Lung (tissue), 12 donors: Measurements from ENCODE around the gene FGFR2. TPM values are rescaled to one million over a fixed set of nuclear protein-coding genes. Genes with fewer than 3 reads are reported as not detected.

ENCODE experiments used
- ATAC-seq: fragments of 200-7000 bp; cut with Tn5 transposase; one replicate; pipeline ENCODE4 v1.9.1; 2020; ENCODE audit warnings: moderate number of reproducible peaks; ENCODE audit not compliant: insufficient read depth, low FRiP score
- DNase-seq, 3 donors: peaks; one replicate each; pipeline ENCODE4 v3.0.0-alpha.2; 2013 to 2017
- H3K27ac ChIP-seq, 2 donors: one replicate each; pipeline ENCODE4 v1.5.1; 2013; ENCODE audit warnings: mild to moderate bottlenecking in 2 of 2, moderate library complexity in 2 of 2, control low read depth in 1 of 2, inconsistent platforms in 1 of 2, low read depth in 1 of 2, low read length in 1 of 2
- H3K27me3 ChIP-seq, 3 donors: one replicate each; pipeline ENCODE4 v1.5.1; 2013; ENCODE audit warnings: low read length in 2 of 3; ENCODE audit not compliant: control insufficient read depth in 3 of 3, insufficient read depth in 3 of 3
- H3K36me3 ChIP-seq, 4 donors: one replicate each; pipeline ENCODE4 v1.5.1; 2013; ENCODE audit warnings: low read length in 4 of 4, mild to moderate bottlenecking in 1 of 4, moderate library complexity in 1 of 4; ENCODE audit not compliant: control insufficient read depth in 4 of 4, insufficient read depth in 4 of 4
- H3K4me1 ChIP-seq, 5 donors: one replicate each; pipeline ENCODE4 v1.5.1; 2013; ENCODE audit warnings: low read length in 5 of 5, mild to moderate bottlenecking in 2 of 5, moderate library complexity in 1 of 5; ENCODE audit not compliant: control insufficient read depth in 5 of 5, insufficient read depth in 5 of 5
- H3K4me3 ChIP-seq: one replicate; pipeline ENCODE4 v1.5.1; 2013; ENCODE audit warnings: mild to moderate bottlenecking, control low read depth, moderate library complexity
- H3K9ac ChIP-seq, 2 donors: one replicate each; pipeline ENCODE4 v1.5.1; 2013; ENCODE audit warnings: low read length in 2 of 2, control low read depth in 1 of 2; ENCODE audit not compliant: insufficient read depth in 1 of 2
- H3K9me3 ChIP-seq, 4 donors: one replicate each; pipeline ENCODE4 v1.5.1; 2013; ENCODE audit warnings: low read length in 3 of 4, mild to moderate bottlenecking in 1 of 4, moderate library complexity in 1 of 4; ENCODE audit not compliant: control insufficient read depth in 4 of 4, insufficient read depth in 3 of 4
- CTCF ChIP-seq: IDR thresholded peaks from 2 replicates; pipeline ENCODE4 v1.5.1; 2012; ENCODE audit warnings: mild to moderate bottlenecking; ENCODE audit errors: control extremely low read depth, extremely low read depth
- WGBS, 2 donors: extraction: QIAGEN DNeasy Blood & Tissue Kit; methylation state at CpG; one replicate each; pipeline ENCODE4 v1.1.7; 2013; 5-methylcytosine and 5-hydroxymethylcytosine counted together
- polyA plus RNA-seq, 2 donors: library from polyadenylated mRNA; stranded (reverse); fragments of 200-250 nt; gene quantifications; one replicate each; pipeline ENCODE4 v1.2.1, GENCODE V29; 2013
- total RNA-seq, 2 donors: library from RNA; depleted of rRNA in 1 of 2; stranded (reverse); fragments of >200 nt in 1 of 2; gene quantifications; one replicate each; pipeline ENCODE4 v1.2.1, GENCODE V29; 2014 to 2021
- donor health status: control.
- donor health status: control.
- donor health status: Bipolar disorder and iron deficiency.
- donor health status: healthy.
- donor health status: DM: yes; HTN: yes; CAD: no.

Gene FGFR2
- total and polyA plus RNA-seq, 4 donors = 11.4 to 230 (median 41.7) TPM

GRCh38 chr10:121484816-121485215 is 113.4 kb downstream of the FGFR2 start:
- WGBS, 2 donors = 69 to 77% methylated on average over 13 of the region's 13 CpGs

DNA sequence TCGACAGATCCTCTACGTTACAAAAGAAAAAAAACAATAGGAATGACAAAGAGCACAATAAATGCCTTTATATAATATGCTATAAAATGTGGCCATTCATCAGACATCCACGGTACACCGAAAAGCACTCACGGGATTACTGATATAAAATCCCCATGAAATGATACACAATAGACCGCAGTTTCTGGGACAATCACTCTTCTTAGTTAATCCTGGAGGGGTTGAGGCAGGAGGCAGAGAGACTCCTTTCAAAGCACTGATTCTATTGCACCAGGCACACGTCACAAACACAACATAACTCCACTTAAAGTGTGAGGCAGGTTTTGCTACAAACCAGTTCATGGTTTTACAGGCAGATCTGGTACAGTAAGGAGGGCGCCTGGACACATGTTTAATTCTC is 113.8 kb downstream of the FGFR2 start:
- no peaks in the 10 kb centered on the region for H3K9me3 ChIP-seq
- H3K4me3 ChIP-seq = no peak overlapping the region
- no peak for TF ChIP-seq CTCF
- H3K27ac ChIP-seq = no peak overlapping the region
- ATAC-seq (no peak), DNase-seq (no peak)
- no peak overlapping the region for H3K9ac ChIP-seq
- peaks cover 0 to 41% (median 16%) of the 10 kb centered on the region in 4 donors for H3K36me3 ChIP-seq
- WGBS, 2 donors = 74 to 85% methylated on average over 8 of the region's 8 CpGs
- peaks cover 0 to 23% (median 0%) of the 10 kb centered on the region in 5 donors for H3K4me1 ChIP-seq
- no peaks in the 10 kb centered on the region for H3K27me3 ChIP-seq

More at GRCh38 chr10:121484816-121485215, 113.4 kb downstream of the FGFR2 start:
- H3K4me1 ChIP-seq = peaks cover 0 to 23% (median 0%) of the 10 kb centered on the region in 5 donors
- H3K9ac ChIP-seq = no peak overlapping the region
- no peak for DNase-seq
- no peaks in the 10 kb centered on the region for H3K9me3 ChIP-seq
- H3K27ac ChIP-seq = no peak overlapping the region
- no peak overlapping the region for H3K4me3 ChIP-seq
- H3K27me3 ChIP-seq = no peaks in the 10 kb centered on the region
- no peak for TF ChIP-seq CTCF
- peaks cover 0 to 41% (median 15%) of the 10 kb centered on the region in 4 donors for H3K36me3 ChIP-seq
- ATAC-seq = no peak

DNA sequence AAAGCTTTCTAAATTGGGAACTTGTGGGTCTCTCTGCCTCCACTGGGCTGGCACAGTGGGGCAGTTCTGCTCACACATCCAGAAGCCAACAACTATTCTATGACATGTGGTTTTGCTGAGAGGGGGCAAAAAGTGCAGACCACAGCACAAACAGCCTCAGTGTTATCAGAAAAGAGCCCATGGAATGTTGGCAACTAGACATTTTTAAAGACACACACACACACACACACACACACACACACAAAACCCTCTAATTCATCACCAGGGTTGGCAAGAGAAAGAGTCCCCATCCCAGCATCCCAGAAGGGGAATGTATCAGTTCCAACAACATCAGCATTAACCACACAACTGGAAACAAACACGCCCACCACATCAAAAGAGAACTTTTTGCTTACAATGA is 117.1 kb downstream of the FGFR2 start:
- Histone ChIP-seq H3K9ac (no peak overlapping the region), H3K4me1 (peaks cover 0 to 22% (median 0%) of the 10 kb centered on the region in 5 donors), H3K4me3 (no peak overlapping the region), H3K27me3 (no peaks in the 10 kb centered on the region), H3K27ac (peak overlapping the region in 1 of 2 donors; percentile 7), H3K9me3 (no peaks in the 10 kb centered on the region), H3K36me3 (peaks cover 0 to 47% (median 18%) of the 10 kb centered on the region in 4 donors)
- TF ChIP-seq CTCF = no peak
- 88 to 92% methylated on average over 1 of the region's 1 CpG for WGBS, 2 donors
- peak; percentile 61 to 89 (median 86) for DNase-seq
- no peak for ATAC-seq

- no peak for ATAC-seq
- WGBS, 2 donors = 91% methylated on average over 7 of the region's 7 CpGs
- no peak for TF ChIP-seq CTCF
- no peak for DNase-seq
- peaks cover 0 to 16% (median 0%) of the 10 kb centered on the region in 5 donors for H3K4me1 ChIP-seq
- no peaks in the 10 kb centered on the region for H3K27me3 ChIP-seq
- H3K36me3 ChIP-seq = peaks cover 0 to 24% (median 9%) of the 10 kb centered on the region in 4 donors
- no peak overlapping the region for H3K27ac ChIP-seq
- no peak overlapping the region for H3K9ac ChIP-seq
- H3K9me3 ChIP-seq = peaks cover 0 to 5% (median 0%) of the 10 kb centered on the region in 4 donors
- no peak overlapping the region for H3K4me3 ChIP-seq
These were observed 119.7 kb downstream of the FGFR2 start for GRCh38 chr10:121478556-121478955.
